ENCODE measurements around the gene PAX6.
"Not testable (repeated sequence)": the region's sequence is repeated elsewhere in the genome, so short reads cannot be mapped to it uniquely, and the experiment has no call there.

The PAX6 gene

GRCh38 chr11:31767685-31768084 is 43.4 kb downstream of the PAX6 start:
- DNase-seq (ENCODE audit: low spot score) = no peak

- DNase-seq (ENCODE audit: low spot score) = no peak
These were observed 44.1 kb downstream of the PAX6 start for GRCh38 chr11:31767066-31767465.

- no peak for DNase-seq (ENCODE audit: low spot score)
These were observed 46.4 kb downstream of the PAX6 start for GRCh38 chr11:31764766-31765165.

- no peak for DNase-seq (ENCODE audit: low spot score)
These were observed 46.9 kb downstream of the PAX6 start for GRCh38 chr11:31764261-31764660.

- DNase-seq (ENCODE audit: low spot score) = no peak
These were observed 47.8 kb downstream of the PAX6 start for GRCh38 chr11:31763296-31763695.

- DNase-seq (ENCODE audit: low spot score) = no peak
These were observed 49.5 kb downstream of the PAX6 start for GRCh38 chr11:31761636-31762035.

GRCh38 chr11:31757260-31757835 is 53.8 kb downstream of the PAX6 start:
- no peak for DNase-seq (ENCODE audit: low spot score)

GRCh38 chr11:31747581-31747980 is 63.5 kb downstream of the PAX6 start:
- no peak for DNase-seq (ENCODE audit: low spot score)

- not testable (repeated sequence) for DNase-seq (ENCODE audit: low spot score)
These were observed 70.3 kb downstream of the PAX6 start for GRCh38 chr11:31740731-31741368.

- no peak for DNase-seq (ENCODE audit: low spot score)
These were observed 71.0 kb downstream of the PAX6 start for GRCh38 chr11:31740131-31740530.

Data from HuH-7.5 (cell line).